ENCODE data around the gene ZC2HC1C. TPM values are rescaled to one million over a fixed set of nuclear protein-coding genes. Genes with fewer than 3 reads are reported as not detected.
A peak's percentile ranks its signal among the peaks of the same experiment; 100 is the strongest.

The ZC2HC1C gene
- polyA plus RNA-seq (ENCODE audit: insufficient read length): 1.4 TPM

GRCh38 chr14:75069121-75069810 lies at the start of gene ZC2HC1C:
ZC2HC1C (plus strand) TSS chr14:75069641; CDS start chr14:75070574, 933 bp downstream.
- peak; percentile 71 for DNase-seq (ENCODE audit: low read depth)

GRCh38 chr14:75022655-75023054 lies 46.8 kb upstream of the ZC2HC1C start:
- DNase-seq (ENCODE audit: low read depth): no peak

- DNase-seq (ENCODE audit: low read depth): no peak
These were observed 46.3 kb upstream of the ZC2HC1C start for GRCh38 chr14:75023108-75023507.

- no peak for DNase-seq (ENCODE audit: low read depth)
These were observed 44.4 kb upstream of the ZC2HC1C start for GRCh38 chr14:75025082-75025481.

GRCh38 chr14:75025876-75026275 lies 43.6 kb upstream of the ZC2HC1C start:
- DNase-seq (ENCODE audit: low read depth): no peak

GRCh38 chr14:75030147-75030546 lies 39.3 kb upstream of the ZC2HC1C start:
- DNase-seq (ENCODE audit: low read depth): no peak

GRCh38 chr14:75032939-75033338 lies 36.5 kb upstream of the ZC2HC1C start:
- DNase-seq (ENCODE audit: low read depth): no peak

GRCh38 chr14:75040507-75040906 lies 28.9 kb upstream of the ZC2HC1C start:
- no peak for DNase-seq (ENCODE audit: low read depth)

- DNase-seq (ENCODE audit: low read depth): no peak
These were observed 28.5 kb upstream of the ZC2HC1C start for GRCh38 chr14:75040959-75041358.

GRCh38 chr14:75041613-75042012 lies 27.8 kb upstream of the ZC2HC1C start:
- no peak for DNase-seq (ENCODE audit: low read depth)

- no peak for DNase-seq (ENCODE audit: low read depth)
These were observed 27.4 kb upstream of the ZC2HC1C start for GRCh38 chr14:75042035-75042434.

- no peak for DNase-seq (ENCODE audit: low read depth)
These were observed 25.1 kb upstream of the ZC2HC1C start for GRCh38 chr14:75044322-75044721.

GRCh38 chr14:75044752-75045151 lies 24.7 kb upstream of the ZC2HC1C start:
- DNase-seq (ENCODE audit: low read depth): no peak

- DNase-seq (ENCODE audit: low read depth): no peak
These were observed 23.2 kb upstream of the ZC2HC1C start for GRCh38 chr14:75046275-75046674.

GRCh38 chr14:75046899-75047298 lies 22.5 kb upstream of the ZC2HC1C start:
- DNase-seq (ENCODE audit: low read depth): no peak

- no peak for DNase-seq (ENCODE audit: low read depth)
These were observed 21.9 kb upstream of the ZC2HC1C start for GRCh38 chr14:75047506-75047905.

GRCh38 chr14:75048101-75048500 lies 21.3 kb upstream of the ZC2HC1C start:
- no peak for DNase-seq (ENCODE audit: low read depth)

- DNase-seq (ENCODE audit: low read depth): no peak
These were observed 20.3 kb upstream of the ZC2HC1C start for GRCh38 chr14:75049136-75049535.

- DNase-seq (ENCODE audit: low read depth): no peak
These were observed 19.7 kb upstream of the ZC2HC1C start for GRCh38 chr14:75049731-75050201.

GRCh38 chr14:75050852-75051555 lies 18.4 kb upstream of the ZC2HC1C start, which contains the start of gene MLH3:
MLH3 (minus strand) TSS chr14:75051467; CDS start chr14:75049655, 1,812 bp downstream.
- no peak for DNase-seq (ENCODE audit: low read depth)

GRCh38 chr14:75051556-75051899 lies 17.9 kb upstream of the ZC2HC1C start:
- DNase-seq (ENCODE audit: low read depth): no peak

- no peak for DNase-seq (ENCODE audit: low read depth)
These were observed 15.8 kb upstream of the ZC2HC1C start for GRCh38 chr14:75053396-75054291.
